Cardiac muscle cell (in vitro differentiated cells and primary cell): ENCODE results near the gene FAM131C. TPM values are rescaled to one million over a fixed set of nuclear protein-coding genes. Genes with fewer than 3 reads are reported as not detected.
A peak's percentile ranks its signal among the peaks of the same experiment; 100 is the strongest.

ENCODE experiments used
- DNase-seq, 2 donors: peaks; one replicate each; pipeline versions ENCODE4 v3.0.0 to v3.0.0-alpha.2; 2010 to 2017; ENCODE audit warnings: low read depth in 1 of 2, low spot score in 1 of 2
- H3K27ac ChIP-seq: fragments of 200-600 bp; sonication (generic); 2 replicates; pipeline ENCODE4 v1.5.1; 2016
- H3K27me3 ChIP-seq: fragments of 200-600 bp; sonication (generic); 2 replicates; pipeline ENCODE4 v1.6.0; 2016; ENCODE audit warnings: control low read depth
- H3K36me3 ChIP-seq: fragments of 200-600 bp; sonication (generic); 2 replicates; pipeline ENCODE4 v1.5.1; 2016; ENCODE audit warnings: control low read depth
- H3K4me1 ChIP-seq: fragments of 200-600 bp; sonication (generic); 2 replicates; pipeline ENCODE4 v1.8.1; 2017; ENCODE audit warnings: low read depth, mild to moderate bottlenecking, mixed run types
- H3K4me3 ChIP-seq: fragments of 200-600 bp; sonication (generic); 2 replicates; pipeline ENCODE4 v1.5.1; 2016; ENCODE audit warnings: mild to moderate bottlenecking
- H3K9me3 ChIP-seq: fragments of 200-600 bp; sonication (generic); 2 replicates; pipeline ENCODE4 v1.5.1; 2017; ENCODE audit warnings: low read depth, mild to moderate bottlenecking, control low read depth
- CTCF ChIP-seq: IDR thresholded peaks from 2 replicates; pipeline ENCODE4 v1.5.1; 2012; ENCODE audit warnings: low read depth, mild to moderate bottlenecking, low read length
- polyA plus RNA-seq: library from polyadenylated mRNA; unstranded; fragments of >200 nt; fragmentation: Nextera tagmentation; extraction: Ambion mirVana; gene quantifications from 2 replicates; pipeline ENCODE4 v1.2.1, GENCODE V29; 2016
- total RNA-seq: library from RNA; depleted of rRNA; stranded (reverse); fragments of >200 nt; gene quantifications from 2 replicates; pipeline ENCODE4 v1.2.3, GENCODE V29; 2016

The FAM131C gene
- total and polyA plus RNA-seq, 2 experiments from 2014 or later: 10.4 to 10.9 TPM

- Histone ChIP-seq H3K9me3 (no peaks in the 10 kb centered on the region), H3K4me3 (no peak overlapping the region), H3K4me1 (peaks cover 10% of the 10 kb centered on the region), H3K27ac (no peak overlapping the region), H3K27me3 (no peaks in the 10 kb centered on the region), H3K36me3 (peaks cover 4% of the 10 kb centered on the region)
- TF ChIP-seq CTCF: no peak
- DNase-seq: no peak
Observed at GRCh38 chr1:16119926-16120325, 46.5 kb upstream of the FAM131C start.

- no peak for DNase-seq
- H3K27me3 ChIP-seq: no peaks in the 10 kb centered on the region
- H3K27ac ChIP-seq: no peak overlapping the region
- peaks cover 4% of the 10 kb centered on the region for H3K36me3 ChIP-seq
- H3K4me3 ChIP-seq: no peak overlapping the region
- no peak for TF ChIP-seq CTCF
- no peaks in the 10 kb centered on the region for H3K9me3 ChIP-seq
- H3K4me1 ChIP-seq: peaks cover 10% of the 10 kb centered on the region
Observed at GRCh38 chr1:16119504-16119903, 46.1 kb upstream of the FAM131C start.

GRCh38 chr1:16118706-16119105, 45.3 kb upstream of the FAM131C start:
- H3K4me3 ChIP-seq: no peak overlapping the region
- no peak for TF ChIP-seq CTCF
- no peaks in the 10 kb centered on the region for H3K27me3 ChIP-seq
- peaks cover 2% of the 10 kb centered on the region for H3K36me3 ChIP-seq
- no peaks in the 10 kb centered on the region for H3K9me3 ChIP-seq
- peaks cover 10% of the 10 kb centered on the region for H3K4me1 ChIP-seq
- no peak overlapping the region for H3K27ac ChIP-seq
- no peak for DNase-seq

- DNase-seq: no peak
- TF ChIP-seq CTCF: no peak
Observed at GRCh38 chr1:16117936-16118335, 44.5 kb upstream of the FAM131C start.

GRCh38 chr1:16117369-16117768, 43.9 kb upstream of the FAM131C start:
- Histone ChIP-seq H3K36me3 (no peaks in the 10 kb centered on the region), H3K27ac (no peak overlapping the region), H3K4me1 (peaks cover 23% of the 10 kb centered on the region), H3K4me3 (no peak overlapping the region), H3K9me3 (no peaks in the 10 kb centered on the region), H3K27me3 (no peaks in the 10 kb centered on the region)
- TF ChIP-seq CTCF: no peak
- peak in 1 of 2 donors; percentile 34 for DNase-seq

More at GRCh38 chr1:16117936-16118335, 44.5 kb upstream of the FAM131C start:
- H3K27ac ChIP-seq: no peak overlapping the region
- no peak overlapping the region for H3K4me3 ChIP-seq
- H3K27me3 ChIP-seq: no peaks in the 10 kb centered on the region
- H3K4me1 ChIP-seq: peaks cover 17% of the 10 kb centered on the region
- H3K9me3 ChIP-seq: no peaks in the 10 kb centered on the region
- no peaks in the 10 kb centered on the region for H3K36me3 ChIP-seq

DNA sequence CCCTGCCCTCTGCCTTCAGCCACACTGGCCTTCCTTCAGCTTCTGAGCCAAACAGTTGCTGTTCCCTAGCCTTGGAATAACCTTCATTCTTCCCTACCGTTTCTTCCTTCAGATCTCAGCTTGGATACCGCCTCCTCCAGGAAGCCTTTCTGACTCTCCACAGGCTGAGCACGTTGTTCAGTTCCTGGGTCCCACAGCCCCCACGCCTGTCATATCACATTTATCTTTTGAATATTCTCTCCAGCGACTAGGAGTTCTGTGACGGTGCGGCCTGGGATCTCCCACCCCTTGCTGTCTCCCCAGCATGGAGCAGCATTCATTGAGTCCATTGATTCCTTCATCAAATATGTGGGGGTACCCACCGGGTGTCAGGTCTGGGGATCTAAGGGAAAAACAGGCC, 43.2 kb upstream of the FAM131C start:
- H3K36me3 ChIP-seq: no peaks in the 10 kb centered on the region
- TF ChIP-seq CTCF: no peak
- H3K27me3 ChIP-seq: no peaks in the 10 kb centered on the region
- H3K4me3 ChIP-seq: no peak overlapping the region
- H3K4me1 ChIP-seq: peaks cover 30% of the 10 kb centered on the region
- DNase-seq: no peak
- H3K27ac ChIP-seq: no peak overlapping the region
- no peaks in the 10 kb centered on the region for H3K9me3 ChIP-seq
